GM20000 (cell line): ENCODE data around the gene ADORA1.

Source experiments
- DNase-seq: peaks from one replicate; pipeline ENCODE4 v3.0.0; 2012; ENCODE audit warnings: low spot score
- TF ChIP-seq, protein P1 (sequence below): IDR thresholded peaks from 2 replicates; pipeline ENCODE4 v1.5.1; 2012; ENCODE audit warnings: mild to moderate bottlenecking, control low read depth; ENCODE audit errors: extremely low read depth, missing control alignments

The ADORA1 gene

DNA sequence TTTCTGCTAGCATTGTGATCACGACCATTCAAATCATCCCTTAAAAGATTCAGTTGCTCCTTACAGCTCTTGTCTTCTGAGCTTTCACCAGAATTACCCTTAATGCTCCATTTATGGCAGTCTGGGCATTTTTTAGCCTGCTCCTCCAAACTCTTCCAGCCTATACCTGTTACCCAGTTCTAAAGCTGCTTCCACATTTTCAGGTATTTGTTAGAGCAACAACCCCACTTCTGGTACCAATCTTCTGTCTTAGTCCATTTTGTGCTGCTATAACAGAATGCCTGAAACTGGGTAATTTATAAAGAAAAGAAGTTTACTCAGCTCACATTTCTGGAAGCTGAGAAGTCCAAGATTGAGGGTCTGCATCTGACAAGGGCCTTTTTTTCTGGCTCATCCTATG is 30.9 kb downstream of the ADORA1 start:
- DNase-seq = no peak
- TF ChIP-seq, protein P1, sequence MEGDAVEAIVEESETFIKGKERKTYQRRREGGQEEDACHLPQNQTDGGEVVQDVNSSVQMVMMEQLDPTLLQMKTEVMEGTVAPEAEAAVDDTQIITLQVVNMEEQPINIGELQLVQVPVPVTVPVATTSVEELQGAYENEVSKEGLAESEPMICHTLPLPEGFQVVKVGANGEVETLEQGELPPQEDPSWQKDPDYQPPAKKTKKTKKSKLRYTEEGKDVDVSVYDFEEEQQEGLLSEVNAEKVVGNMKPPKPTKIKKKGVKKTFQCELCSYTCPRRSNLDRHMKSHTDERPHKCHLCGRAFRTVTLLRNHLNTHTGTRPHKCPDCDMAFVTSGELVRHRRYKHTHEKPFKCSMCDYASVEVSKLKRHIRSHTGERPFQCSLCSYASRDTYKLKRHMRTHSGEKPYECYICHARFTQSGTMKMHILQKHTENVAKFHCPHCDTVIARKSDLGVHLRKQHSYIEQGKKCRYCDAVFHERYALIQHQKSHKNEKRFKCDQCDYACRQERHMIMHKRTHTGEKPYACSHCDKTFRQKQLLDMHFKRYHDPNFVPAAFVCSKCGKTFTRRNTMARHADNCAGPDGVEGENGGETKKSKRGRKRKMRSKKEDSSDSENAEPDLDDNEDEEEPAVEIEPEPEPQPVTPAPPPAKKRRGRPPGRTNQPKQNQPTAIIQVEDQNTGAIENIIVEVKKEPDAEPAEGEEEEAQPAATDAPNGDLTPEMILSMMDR = no peak

DNA sequence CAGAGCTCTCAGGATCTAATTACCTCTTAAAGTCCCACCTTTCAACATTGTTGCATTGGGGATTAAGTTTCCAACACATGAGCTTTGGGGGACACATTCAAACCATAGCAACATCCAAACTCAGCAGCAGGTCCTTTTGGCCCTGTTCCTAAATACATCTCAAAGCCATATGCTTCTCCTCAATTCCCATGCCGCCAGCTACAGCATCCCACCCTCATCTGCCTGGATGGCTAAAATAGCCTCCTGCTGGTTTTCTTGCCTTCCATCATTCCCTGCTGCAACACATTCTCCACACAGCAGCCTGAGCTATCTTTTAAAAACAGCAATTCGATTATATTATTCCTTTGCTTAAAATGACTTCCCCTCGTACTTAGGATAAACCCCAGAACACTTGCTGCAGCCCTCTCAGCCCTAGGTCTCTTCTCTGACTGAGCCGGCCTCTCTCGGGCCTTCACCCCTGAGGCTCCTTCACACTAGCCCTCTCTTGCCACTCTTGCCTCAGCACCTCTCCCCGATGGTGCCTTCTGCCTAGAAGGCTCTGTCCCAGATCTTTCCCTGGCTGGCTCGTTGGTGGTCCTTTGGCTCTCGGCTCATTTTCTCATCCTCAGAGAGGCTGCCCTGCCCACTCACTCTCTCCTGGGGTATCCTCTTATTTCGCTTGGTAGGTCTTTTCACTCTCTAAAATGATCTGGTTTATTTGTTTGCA is 31.6 kb downstream of the ADORA1 start:
- no peak for DNase-seq

DNA sequence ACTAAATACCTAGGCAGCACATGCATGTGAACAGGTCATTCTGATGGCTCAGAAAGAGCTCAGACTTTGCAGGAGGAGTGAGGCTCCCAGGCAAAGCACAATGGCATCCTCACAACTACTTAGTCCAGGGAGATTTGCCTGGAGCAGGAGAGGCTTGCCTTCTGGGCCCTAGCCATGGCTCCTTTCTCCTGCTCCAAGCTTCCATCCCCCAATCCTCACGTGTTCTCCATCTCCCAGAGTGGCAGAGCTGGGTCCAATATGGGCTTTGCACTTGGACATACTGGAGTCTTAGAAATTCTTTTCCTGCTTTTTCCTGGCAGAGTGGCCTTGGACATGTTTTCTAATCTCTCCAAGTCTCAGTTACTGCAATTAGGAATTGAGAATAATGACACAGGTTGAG is 32.3 kb downstream of the ADORA1 start:
- DNase-seq = no peak
- TF ChIP-seq, protein P1 = no peak

More for the DNA sequence above, 31.6 kb downstream of the ADORA1 start:
- TF ChIP-seq, protein P1 = no peak

DNA sequence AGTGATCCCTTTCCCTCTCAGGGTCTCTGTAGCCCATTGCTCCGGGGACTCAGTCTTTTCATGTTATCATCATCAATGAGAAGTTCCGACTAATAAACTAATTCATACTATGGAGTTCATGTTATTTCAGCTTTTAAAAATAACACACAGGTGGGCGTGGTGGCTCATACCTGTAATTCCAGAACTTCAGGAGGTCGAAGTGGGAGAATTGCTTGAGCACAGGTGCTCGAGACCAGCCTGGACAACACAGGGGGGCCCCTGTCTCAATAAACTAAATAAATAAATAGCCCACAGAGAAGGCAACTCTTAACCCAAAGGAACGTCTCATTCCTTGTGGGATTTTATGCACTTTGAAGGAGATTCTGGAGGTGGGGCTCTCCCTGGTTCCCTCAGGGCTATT is 33.6 kb downstream of the ADORA1 start:
- TF ChIP-seq, protein P1 = no peak
- DNase-seq = no peak

DNA sequence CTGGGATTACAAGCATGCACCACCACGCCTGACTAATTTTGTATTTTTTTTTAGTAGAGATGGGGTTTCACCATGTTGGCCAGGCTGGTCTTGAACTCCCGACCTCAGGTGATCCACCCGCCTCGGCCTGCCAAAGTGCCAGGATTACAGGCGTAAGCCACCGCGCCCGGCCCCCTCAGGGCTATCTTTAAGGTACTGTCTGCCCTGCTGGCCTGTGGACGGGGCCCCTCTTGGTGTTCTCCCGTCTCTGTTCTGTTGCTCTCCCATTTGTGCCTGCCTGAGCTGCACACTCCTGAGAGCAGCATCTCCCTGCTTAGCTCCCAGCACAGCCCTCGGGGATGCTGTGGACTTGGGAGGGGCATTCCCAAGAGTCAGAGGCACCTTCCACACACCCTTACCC is 34.2 kb downstream of the ADORA1 start:
- TF ChIP-seq, protein P1 = no peak
- no peak for DNase-seq

DNA sequence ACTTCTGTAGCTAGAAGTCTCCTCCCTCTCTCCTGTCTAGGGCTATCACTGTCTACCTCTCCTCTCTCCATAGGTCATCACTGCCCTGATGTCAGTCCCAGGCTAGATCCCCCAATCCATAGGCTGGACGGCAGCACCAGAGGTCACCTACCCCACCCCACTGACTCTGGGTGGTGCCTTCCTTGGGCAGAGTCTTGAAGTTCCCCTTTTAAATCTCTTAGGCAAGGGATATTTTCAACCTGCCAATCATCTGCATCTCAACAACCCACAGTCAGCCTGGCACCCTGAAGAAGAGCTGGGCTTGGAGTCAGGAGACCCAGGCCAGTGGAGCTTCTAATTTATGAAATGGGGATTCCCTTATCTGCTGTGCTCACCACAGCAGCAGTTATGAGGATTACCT is 34.9 kb downstream of the ADORA1 start:
- TF ChIP-seq, protein P1 = no peak

DNA sequence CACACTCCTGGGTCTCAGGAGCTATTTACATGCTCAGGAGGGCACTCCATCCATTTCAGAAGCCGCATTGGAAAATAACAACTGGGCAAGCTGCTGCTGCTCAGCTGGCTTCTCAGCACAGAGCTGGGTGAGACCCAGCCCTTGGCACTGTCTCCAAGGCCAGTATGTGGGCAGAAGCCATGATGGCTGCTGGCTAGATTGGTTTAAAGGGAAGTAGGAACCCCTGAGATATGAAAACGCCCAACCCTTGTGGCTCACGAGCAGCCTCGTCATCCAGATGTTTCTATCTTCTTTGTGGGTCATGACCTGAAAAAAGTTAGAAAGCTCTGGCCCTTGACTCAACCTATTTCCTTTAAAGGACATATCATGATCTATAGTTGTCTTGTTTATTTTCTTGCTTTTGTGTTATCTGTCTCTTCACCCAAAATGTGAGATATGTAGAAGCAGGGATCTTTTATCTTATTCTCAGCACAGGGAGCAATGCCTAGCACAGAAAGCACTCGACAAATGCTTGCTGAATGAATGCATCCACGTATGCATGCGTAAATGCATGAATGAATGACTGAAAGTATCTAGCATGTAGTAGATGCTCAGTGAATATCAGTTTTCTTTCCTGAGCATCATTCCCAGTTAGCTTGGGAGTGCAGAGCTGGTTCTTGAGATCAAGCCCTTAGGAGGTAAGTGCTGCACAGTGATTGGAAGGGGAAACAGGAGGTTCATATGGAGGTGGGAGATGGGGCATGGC is 36.5 kb downstream of the ADORA1 start:
- TF ChIP-seq, protein P1 = no peak
- DNase-seq = no peak

More for the DNA sequence above, 34.9 kb downstream of the ADORA1 start:
- no peak for DNase-seq
